Measurements from ENCODE around the gene KIAA1755. TPM values are rescaled to one million over a fixed set of nuclear protein-coding genes. Genes with fewer than 3 reads are reported as not detected.

The KIAA1755 gene
- total RNA-seq, 1 experiment from 2014 or later: 0.44 TPM

DNA sequence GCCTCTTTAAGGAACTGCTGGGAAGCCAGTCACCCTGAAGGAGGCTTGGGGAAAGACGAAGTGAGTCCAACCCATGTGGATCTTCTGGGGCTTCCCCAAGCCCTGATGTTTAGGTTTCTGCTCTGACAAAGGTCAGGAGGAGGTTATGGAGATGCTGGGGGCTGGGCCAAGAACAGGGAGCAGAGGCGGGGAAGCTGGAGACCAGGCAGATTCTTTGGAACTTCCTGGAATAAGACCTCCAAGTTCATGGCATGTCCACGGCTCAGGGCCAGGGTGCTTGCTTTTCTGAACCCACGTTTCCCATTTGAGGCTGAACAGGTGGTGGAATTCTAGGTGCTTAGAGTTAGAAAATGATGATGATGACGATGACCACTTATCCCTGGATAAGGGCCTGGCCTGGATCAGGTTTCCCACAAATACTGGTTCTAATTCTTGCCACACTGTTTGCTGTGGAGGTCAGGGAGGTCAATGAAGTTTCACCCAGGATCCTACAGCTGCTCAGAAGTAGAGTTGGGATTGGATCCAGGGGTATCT, 65.5 kb downstream of the KIAA1755 start:
- DNase-seq (no peak), ATAC-seq (no peak)
- Histone ChIP-seq H4K20me1 (ENCODE audit: low read length) (no peaks in the 10 kb centered on the region), H3K9me3 (ENCODE audit: low read length) (no peaks in the 10 kb centered on the region), H3K9me2 (replicated peaks; ENCODE audit: low read length) (no peaks in the 10 kb centered on the region), H3K4me3 (ENCODE audit: low read length) (no peak overlapping the region), H3K27ac (ENCODE audit: low read length) (no peak overlapping the region), H3K27me3 (ENCODE audit: low read length) (no peaks in the 10 kb centered on the region), H3K4me2 (ENCODE audit: low read length) (no peak overlapping the region), H2AFZ (ENCODE audit: low read length) (no peak overlapping the region), H3K36me3 (ENCODE audit: low read depth, low read length) (no peaks in the 10 kb centered on the region), H3K79me2 (ENCODE audit: low read length) (no peaks in the 10 kb centered on the region), H3K4me1 (ENCODE audit: insufficient read depth, low read length) (0 out of 2 replicates have a peak, but pooled peaks cover 8% of the 10 kb centered on the region), H3F3A (ENCODE audit: low read length, unreplicated experiment) (no peaks in the 10 kb centered on the region), H3K9ac (ENCODE audit: low read length) (no peak overlapping the region)
- ChIA-PET CTCF (no interaction called here), POLR2A (ENCODE audit: unreplicated experiment) (no interaction called here)
- intact Hi-C loops (cut with micrococcal nuclease): no loop called here
- BruUV-seq (replicated peaks): no TSS peak
- TF ChIP-seq EZH2 (IDR thresholded peaks at IDR 0.05; ENCODE audit: low read length, unreplicated experiment) (no peak), EZH2phosphoT487 (IDR thresholded peaks at IDR 0.05; ENCODE audit: borderline replicate concordance, low read length) (no peak)
- TF ChIP-seq, protein P1, sequence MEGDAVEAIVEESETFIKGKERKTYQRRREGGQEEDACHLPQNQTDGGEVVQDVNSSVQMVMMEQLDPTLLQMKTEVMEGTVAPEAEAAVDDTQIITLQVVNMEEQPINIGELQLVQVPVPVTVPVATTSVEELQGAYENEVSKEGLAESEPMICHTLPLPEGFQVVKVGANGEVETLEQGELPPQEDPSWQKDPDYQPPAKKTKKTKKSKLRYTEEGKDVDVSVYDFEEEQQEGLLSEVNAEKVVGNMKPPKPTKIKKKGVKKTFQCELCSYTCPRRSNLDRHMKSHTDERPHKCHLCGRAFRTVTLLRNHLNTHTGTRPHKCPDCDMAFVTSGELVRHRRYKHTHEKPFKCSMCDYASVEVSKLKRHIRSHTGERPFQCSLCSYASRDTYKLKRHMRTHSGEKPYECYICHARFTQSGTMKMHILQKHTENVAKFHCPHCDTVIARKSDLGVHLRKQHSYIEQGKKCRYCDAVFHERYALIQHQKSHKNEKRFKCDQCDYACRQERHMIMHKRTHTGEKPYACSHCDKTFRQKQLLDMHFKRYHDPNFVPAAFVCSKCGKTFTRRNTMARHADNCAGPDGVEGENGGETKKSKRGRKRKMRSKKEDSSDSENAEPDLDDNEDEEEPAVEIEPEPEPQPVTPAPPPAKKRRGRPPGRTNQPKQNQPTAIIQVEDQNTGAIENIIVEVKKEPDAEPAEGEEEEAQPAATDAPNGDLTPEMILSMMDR (conservative IDR thresholded peaks at IDR 0.05; ENCODE audit: low read depth, low read length): no peak

DNA sequence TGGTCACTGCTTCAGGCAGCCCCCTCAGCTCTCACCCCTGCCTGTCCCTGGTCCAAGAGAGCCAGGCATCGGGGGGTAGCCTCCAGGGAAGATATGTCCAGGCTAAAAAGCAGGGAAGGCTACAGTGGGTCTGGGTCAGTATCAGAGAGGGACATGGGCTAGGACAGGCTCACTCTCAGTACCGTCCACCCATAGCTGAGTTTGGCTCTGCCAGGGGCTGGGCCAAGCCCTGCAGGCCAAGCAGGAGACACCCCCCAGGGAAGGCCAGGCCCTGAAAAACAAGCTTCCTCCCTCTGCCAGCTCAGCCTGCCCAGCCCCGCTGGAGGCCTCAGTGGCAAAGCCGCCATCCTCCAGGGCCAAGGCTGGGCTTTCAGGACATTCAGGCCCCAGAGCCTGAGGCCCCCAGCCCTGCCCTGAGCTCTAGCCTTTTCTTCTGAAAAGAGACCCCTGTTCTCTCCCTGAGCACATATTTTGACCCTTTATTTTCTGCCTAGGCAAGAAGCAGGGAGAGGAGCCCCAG, 66.9 kb downstream of the KIAA1755 start:
- TF ChIP-seq, protein P1 (conservative IDR thresholded peaks at IDR 0.05; ENCODE audit: low read depth, low read length): no peak
- TF ChIP-seq EZH2 (IDR thresholded peaks at IDR 0.05; ENCODE audit: low read length, unreplicated experiment): no peak
- no peak for TF ChIP-seq EZH2phosphoT487 (IDR thresholded peaks at IDR 0.05; ENCODE audit: borderline replicate concordance, low read length)
- Histone ChIP-seq H3K4me3 (ENCODE audit: low read length) (no peak overlapping the region), H3K36me3 (ENCODE audit: low read depth, low read length) (no peaks in the 10 kb centered on the region), H3K4me2 (ENCODE audit: low read length) (no peak overlapping the region), H3K79me2 (ENCODE audit: low read length) (no peaks in the 10 kb centered on the region), H3K9me2 (replicated peaks; ENCODE audit: low read length) (no peaks in the 10 kb centered on the region), H2AFZ (ENCODE audit: low read length) (no peak overlapping the region), H3K9me3 (ENCODE audit: low read length) (no peaks in the 10 kb centered on the region), H3K4me1 (ENCODE audit: insufficient read depth, low read length) (0 out of 2 replicates have a peak, but pooled peaks cover 8% of the 10 kb centered on the region), H3K27me3 (ENCODE audit: low read length) (no peaks in the 10 kb centered on the region), H3K9ac (ENCODE audit: low read length) (no peak overlapping the region), H4K20me1 (ENCODE audit: low read length) (no peaks in the 10 kb centered on the region), H3K27ac (ENCODE audit: low read length) (no peak overlapping the region), H3F3A (ENCODE audit: low read length, unreplicated experiment) (no peaks in the 10 kb centered on the region)
- BruUV-seq (replicated peaks): no TSS peak
- ATAC-seq (no peak), DNase-seq (no peak)
- POLR2A ChIA-PET (ENCODE audit: unreplicated experiment): no interaction called here
- intact Hi-C loops (cut with micrococcal nuclease): no loop called here
- CTCF ChIA-PET: no interaction called here

DNA sequence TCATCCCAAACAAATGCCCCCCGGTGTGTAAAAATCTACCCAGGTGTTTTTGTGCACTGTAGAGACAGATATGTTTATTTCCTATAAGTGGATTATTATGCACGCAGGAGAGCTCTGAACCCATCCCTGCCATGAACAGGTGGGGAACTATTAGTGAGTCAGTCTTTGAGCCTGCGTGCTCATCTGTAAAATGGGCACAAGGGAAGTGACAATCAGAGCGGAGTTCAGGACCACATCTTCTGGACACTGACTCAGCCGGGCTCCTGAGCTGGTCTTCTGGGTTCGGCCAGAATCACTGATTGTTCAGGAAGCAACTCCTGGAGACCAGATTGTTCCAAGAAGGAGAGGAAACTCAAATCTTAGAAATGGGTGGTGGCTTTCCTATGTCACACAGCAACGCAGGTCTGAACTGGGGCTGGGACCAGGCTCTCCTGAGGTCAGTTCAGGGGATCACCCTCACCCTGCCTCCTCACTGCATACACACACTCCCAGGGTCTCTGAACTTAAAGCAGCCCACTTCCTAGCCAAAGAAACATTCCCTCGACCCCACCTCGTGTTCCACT, 68.1 kb downstream of the KIAA1755 start:
- no TSS peak for BruUV-seq (replicated peaks)
- Histone ChIP-seq H3K36me3 (ENCODE audit: low read depth, low read length) (no peaks in the 10 kb centered on the region), H3K27me3 (ENCODE audit: low read length) (no peaks in the 10 kb centered on the region), H3K4me3 (ENCODE audit: low read length) (no peak overlapping the region), H3K9me3 (ENCODE audit: low read length) (no peaks in the 10 kb centered on the region), H3F3A (ENCODE audit: low read length, unreplicated experiment) (no peaks in the 10 kb centered on the region), H3K9ac (ENCODE audit: low read length) (no peak overlapping the region), H3K27ac (ENCODE audit: low read length) (no peak overlapping the region), H3K79me2 (ENCODE audit: low read length) (no peaks in the 10 kb centered on the region), H3K9me2 (replicated peaks; ENCODE audit: low read length) (no peaks in the 10 kb centered on the region), H3K4me1 (ENCODE audit: insufficient read depth, low read length) (peaks cover 9% of the 10 kb centered on the region), H2AFZ (ENCODE audit: low read length) (no peak overlapping the region), H4K20me1 (ENCODE audit: low read length) (no peaks in the 10 kb centered on the region), H3K4me2 (ENCODE audit: low read length) (no peak overlapping the region)
- ChIA-PET CTCF (no interaction called here), POLR2A (ENCODE audit: unreplicated experiment) (no interaction called here)
- ATAC-seq: no peak
- intact Hi-C loops (cut with micrococcal nuclease): no loop called here
- no peak for TF ChIP-seq EZH2 (IDR thresholded peaks at IDR 0.05; ENCODE audit: low read length, unreplicated experiment)
- no peak for TF ChIP-seq EZH2phosphoT487 (IDR thresholded peaks at IDR 0.05; ENCODE audit: borderline replicate concordance, low read length)
- TF ChIP-seq, protein P1 (conservative IDR thresholded peaks at IDR 0.05; ENCODE audit: low read depth, low read length): no peak
- no peak for DNase-seq

All from PC-3 (cell line).